HG02938 (cell line): ENCODE data around the gene TNRC6B.

ENCODE experiments used
- ATAC-seq: cut with Tn5 transposase; IDR thresholded peaks from one replicate; pipeline ENCODE4 v1.9.1; 2021; ENCODE audit warnings: mild to moderate bottlenecking, moderate library complexity; ENCODE audit not compliant: unreplicated experiment

TNRC6B gene

GRCh38 chr22:40237788-40238424 lies 60.2 kb downstream of the TNRC6B start:
- ATAC-seq, result no peak

GRCh38 chr22:40238425-40239344 lies 61.0 kb downstream of the TNRC6B start:
- ATAC-seq, result no peak

GRCh38 chr22:40239345-40239683 lies 61.6 kb downstream of the TNRC6B start:
- no peak for ATAC-seq

GRCh38 chr22:40240160-40240559 lies 62.4 kb downstream of the TNRC6B start:
- no peak for ATAC-seq

GRCh38 chr22:40240686-40241085 lies 63.0 kb downstream of the TNRC6B start:
- no peak for ATAC-seq

- no peak for ATAC-seq
Measured at GRCh38 chr22:40241200-40241763, 63.6 kb downstream of the TNRC6B start.

- ATAC-seq, result no peak
Measured at GRCh38 chr22:40243891-40244290, 66.2 kb downstream of the TNRC6B start.

GRCh38 chr22:40244586-40244985 lies 66.9 kb downstream of the TNRC6B start:
- ATAC-seq, result no peak

GRCh38 chr22:40247976-40248375 lies 70.3 kb downstream of the TNRC6B start:
- no peak for ATAC-seq

GRCh38 chr22:40249286-40249685 lies 71.6 kb downstream of the TNRC6B start:
- ATAC-seq, result no peak

GRCh38 chr22:40250608-40251007 lies 72.9 kb downstream of the TNRC6B start:
- no peak for ATAC-seq

- ATAC-seq, result no peak
Measured at GRCh38 chr22:40251106-40251505, 73.4 kb downstream of the TNRC6B start.

GRCh38 chr22:40252146-40252545 lies 74.4 kb downstream of the TNRC6B start:
- ATAC-seq, result no peak

GRCh38 chr22:40256516-40256915 lies 78.8 kb downstream of the TNRC6B start:
- ATAC-seq, result no peak

- no peak for ATAC-seq
Measured at GRCh38 chr22:40258017-40258416, 80.3 kb downstream of the TNRC6B start.

GRCh38 chr22:40258501-40258915 lies 80.8 kb downstream of the TNRC6B start:
- ATAC-seq, result no peak

- no peak for ATAC-seq
Measured at GRCh38 chr22:40261783-40262182, 84.1 kb downstream of the TNRC6B start.

GRCh38 chr22:40263191-40263590 lies 85.5 kb downstream of the TNRC6B start:
- ATAC-seq, result no peak

- no peak for ATAC-seq
Measured at GRCh38 chr22:40265783-40266182, 88.1 kb downstream of the TNRC6B start.

- ATAC-seq, result no peak
Measured at GRCh38 chr22:40270031-40270430, 92.3 kb downstream of the TNRC6B start.

GRCh38 chr22:40270748-40271373 lies 93.1 kb downstream of the TNRC6B start:
- ATAC-seq, result no peak

GRCh38 chr22:40271440-40271839 lies 93.7 kb downstream of the TNRC6B start:
- no peak for ATAC-seq
